HG03354 (cell line): Measurements from ENCODE around the gene PRKN.
"Not testable (repeated sequence)": the region's sequence is repeated elsewhere in the genome, so short reads cannot be mapped to it uniquely, and the experiment has no call there.

ENCODE experiments used
- ATAC-seq: cut with Tn5 transposase; IDR thresholded peaks from one replicate; pipeline ENCODE4 v1.9.1; 2021; ENCODE audit warnings: mild to moderate bottlenecking; ENCODE audit not compliant: unreplicated experiment, poor library complexity, severe bottlenecking

Gene PRKN

DNA sequence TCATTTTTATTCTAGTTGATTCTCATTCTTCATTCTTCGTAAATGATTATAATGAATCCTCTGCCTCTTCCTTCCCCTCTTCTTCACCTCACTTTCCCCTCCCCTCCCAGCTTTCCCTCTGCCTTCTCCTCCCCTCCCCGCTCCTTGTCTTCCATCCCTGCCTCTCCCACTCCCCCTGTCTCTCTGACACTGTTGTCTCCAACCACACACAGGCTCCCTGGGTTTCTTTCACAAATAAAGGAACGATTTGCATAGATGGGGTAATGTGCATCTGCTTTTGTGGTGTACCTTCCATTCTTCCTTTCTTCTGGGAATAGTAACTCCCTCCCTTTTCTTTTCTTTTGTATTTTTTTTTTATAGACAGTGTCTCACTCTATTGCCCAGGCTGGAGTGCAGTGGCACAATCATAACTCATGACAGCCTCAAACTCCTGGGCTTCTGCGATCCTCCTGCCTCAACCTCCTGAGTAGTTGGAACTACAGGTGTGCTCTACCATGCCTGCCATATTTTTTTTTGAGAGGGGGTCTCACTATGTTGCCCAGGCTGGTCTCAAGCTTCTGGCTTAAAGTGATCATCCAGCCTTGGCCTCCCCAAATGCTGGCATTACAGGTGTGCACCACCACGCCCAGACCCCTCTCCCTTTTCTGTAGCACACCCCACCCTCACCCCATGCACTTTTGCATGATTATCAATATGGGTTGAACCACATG is 318.6 kb downstream of the PRKN start:
- ATAC-seq, result no peak

DNA sequence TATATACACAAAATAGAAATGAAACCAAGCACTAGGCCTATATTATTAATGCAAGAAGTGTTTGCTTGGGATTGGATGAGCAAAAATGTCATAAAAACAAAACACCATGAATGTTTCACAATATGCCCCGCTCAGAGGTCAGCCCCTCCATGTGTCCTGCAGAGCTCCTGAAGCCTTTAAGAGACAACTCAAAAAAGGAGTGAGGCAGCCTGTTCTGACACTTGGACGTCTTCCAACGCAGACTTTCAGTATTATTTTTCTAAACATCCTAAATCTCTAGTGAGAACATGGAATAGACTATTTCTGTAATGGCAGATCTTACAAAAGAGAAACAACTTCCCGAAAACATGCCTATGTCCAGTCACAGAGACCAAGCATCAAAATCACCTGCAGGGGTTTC is 322.6 kb downstream of the PRKN start:
- no peak for ATAC-seq

DNA sequence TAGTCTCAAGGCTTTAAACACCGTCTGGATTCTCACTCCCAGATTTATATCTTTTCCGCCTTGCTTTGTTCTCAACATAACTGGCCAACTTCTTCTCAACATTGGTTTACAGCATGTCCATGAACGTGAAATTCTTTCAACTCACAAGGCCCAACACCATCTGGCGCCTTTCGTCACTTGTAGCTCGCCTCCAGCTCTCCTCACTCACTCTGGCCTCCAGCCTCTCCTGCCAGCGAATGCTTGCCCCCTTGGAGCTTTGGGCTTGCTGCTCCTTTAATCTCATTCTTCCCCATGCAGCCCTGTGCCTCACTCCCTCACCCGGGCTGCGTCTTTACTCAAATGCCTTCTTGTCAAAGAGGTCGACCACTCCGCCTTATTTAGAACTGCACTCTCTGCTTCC is 324.5 kb downstream of the PRKN start:
- ATAC-seq, result no peak

DNA sequence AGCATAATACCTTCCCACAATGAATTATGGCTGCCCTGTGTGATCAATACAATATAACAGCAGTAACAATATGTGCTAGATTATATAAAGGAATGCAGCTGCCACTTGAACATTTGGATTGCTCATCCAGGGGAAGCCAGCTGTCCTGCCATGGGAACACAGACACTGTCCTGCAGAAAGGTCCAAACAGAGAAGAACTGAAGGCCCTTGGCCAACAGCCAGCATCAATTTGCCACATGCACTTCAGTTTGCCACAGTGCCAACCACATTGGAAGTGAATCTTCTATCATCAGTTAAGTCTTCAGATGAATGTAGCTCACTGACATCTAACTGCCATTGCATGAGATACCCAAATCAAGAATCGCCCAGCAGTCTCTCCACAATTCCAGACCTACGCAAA is 332.4 kb downstream of the PRKN start:
- ATAC-seq, result no peak

DNA sequence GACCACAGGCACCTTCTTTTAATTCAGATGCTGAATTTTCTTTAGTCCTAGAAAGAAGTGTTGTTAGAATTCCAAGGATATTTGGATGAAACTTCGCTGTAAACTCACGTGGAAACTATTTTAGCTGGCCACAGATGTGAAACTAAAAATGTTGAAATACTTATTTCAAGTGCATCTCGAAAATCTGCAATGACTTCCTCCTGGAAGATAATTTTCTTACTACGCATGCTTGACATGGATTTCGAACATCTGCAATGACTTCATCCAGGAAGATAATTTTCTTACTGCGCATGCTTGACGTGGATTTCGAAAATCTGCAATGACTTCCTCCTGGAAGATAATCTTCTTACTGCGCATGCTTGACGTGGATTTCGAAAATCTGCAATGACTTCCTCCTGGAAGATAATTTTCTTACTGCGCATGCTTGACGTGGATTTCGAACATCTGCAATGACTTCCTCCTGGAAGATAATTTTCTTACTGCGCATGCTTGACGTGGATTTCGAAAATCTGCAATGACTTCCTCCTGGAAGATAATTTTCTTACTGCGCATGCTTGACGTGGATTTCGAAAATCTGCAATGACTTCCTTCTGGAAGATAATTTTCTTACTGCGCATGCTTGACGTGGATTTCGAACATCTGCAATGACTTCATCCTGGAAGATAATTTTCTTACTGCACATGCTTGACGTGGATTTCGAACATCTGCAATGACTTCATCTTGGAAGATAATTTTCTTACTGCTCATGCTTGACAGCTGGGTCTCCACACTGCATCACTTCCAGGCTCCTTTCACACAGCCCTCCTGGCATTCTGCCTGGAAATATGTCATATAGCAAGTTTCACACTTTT is 336.4 kb downstream of the PRKN start:
- ATAC-seq, result not testable (repeated sequence)

DNA sequence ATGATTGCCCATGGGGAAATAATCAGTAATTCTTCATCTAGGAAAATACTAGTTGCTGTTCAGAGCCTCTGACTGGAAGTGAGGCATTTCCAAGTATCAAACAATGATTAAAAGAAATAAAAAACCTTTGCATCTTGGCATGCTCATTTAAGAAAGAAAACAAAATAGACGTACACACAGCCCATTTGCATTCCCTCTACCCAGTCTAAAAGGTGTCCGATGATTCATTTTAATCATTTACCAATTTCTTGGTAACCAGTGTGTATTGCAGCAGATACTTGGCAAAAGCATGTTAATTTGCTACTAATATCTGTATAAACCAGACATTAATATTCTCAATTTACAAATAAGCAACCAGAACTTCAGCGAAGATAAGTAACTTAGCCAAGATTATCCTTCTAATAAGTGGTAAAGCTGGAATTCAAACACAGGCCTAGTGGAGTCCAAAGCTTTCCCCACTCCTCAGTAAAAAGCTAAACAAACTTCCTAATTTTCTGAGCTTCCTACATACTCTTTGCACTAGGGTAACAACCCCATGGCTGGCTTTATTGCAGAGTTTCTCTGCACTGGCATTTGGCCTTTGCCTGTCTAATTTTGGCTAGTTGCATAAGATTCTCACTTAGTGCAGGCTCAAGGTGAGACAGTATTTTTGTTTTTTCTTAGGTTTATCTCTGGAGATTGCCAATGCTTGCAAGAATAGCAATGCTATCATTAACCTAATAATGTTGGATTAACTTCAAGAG is 338.1 kb downstream of the PRKN start:
- ATAC-seq, result no peak

DNA sequence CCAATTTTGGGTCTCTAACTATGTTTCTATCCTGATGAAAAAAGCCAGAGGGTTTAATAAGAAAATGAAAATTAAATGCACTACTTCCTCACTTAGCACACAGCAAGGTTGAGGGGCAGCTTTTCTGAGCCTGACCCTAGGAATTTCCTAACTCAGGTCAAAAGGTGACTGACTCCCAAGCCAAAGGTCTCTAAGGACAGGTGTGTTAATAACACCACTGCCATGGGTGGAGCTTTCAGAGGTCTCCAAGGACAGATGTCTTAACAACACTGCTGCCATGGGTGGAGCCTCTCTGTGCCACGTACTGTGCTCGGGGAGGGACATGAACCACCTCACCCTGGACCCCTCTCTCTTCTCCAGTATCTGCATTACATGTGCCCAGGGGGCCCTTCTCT is 339.2 kb downstream of the PRKN start:
- no peak for ATAC-seq

DNA sequence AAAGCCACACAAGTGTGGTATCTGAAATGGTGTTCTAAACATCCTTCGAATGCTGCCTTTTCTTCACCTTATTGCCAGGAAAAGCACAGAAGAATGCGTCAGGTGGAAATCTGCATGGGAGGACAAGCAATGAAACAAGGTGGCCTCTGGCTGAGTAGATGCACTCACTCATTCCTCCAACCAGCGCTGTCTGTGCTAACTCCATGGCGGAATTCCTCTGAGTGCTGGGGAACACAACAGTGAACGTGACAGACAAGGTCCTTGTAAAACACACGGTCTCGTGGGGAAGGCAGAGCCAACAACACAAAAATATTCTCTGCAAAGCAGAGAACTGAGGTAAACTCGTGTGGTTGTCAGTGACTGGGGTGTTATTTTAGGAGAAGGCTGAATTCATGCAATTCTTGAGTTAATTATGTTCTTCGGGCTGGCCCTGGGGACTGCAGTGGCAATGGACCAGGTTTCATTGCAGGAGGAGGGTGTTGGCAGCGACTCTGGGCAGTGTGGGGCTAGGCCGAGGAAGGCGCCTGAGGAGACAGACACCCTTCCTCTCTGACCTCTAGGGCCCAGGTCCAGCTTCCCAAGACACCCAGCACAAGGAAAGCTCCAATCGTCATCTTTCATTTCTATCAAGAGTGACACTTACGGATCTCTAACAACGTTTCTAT is 339.7 kb downstream of the PRKN start:
- ATAC-seq, result no peak

DNA sequence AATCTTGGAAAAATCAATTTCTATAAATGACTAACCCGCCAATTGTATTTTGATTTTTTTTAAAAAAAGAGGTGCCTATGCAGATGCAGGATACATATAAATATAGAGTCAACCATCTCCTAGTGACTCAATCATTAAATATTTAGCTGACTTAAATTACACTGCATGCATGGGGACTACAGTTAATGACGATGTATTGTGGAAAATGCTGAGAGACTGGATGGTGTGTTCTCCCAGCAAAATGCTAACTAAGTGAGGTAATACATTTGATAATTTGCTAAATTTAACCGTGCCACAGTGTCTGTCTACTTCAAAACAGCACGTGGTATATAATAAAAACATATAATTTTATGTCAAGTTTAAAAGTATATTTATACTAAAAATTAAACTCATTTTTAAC is 341.6 kb downstream of the PRKN start:
- no peak for ATAC-seq

DNA sequence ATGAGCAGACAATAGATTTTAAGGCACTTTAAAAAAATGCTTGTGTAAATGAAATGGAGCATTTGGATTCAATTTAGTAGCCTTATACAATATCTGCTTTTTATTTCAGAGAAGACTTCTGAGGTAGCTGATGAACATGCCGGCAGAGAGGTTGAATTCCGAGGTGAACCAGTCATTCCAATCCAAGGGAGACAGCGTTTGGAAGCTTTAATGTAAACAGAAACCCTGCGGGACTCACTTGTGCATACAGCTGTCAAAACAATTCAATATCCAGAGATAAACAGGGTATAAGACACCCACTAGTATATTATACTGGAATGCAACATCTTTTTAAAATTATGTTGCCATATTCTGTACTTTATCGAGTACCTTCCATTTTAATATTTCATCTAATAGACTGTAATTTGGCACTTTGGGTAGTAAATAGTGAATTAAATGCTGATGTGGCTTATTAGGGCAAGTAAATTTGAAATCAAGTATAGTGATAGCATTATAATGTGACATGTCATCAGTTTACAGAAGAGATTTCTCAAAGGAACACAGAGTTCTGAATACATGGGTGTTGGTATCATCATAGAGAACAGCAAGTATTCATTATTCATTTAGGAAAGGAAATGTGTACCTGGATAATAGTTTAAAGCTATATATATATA is 347.7 kb downstream of the PRKN start:
- ATAC-seq, result no peak

DNA sequence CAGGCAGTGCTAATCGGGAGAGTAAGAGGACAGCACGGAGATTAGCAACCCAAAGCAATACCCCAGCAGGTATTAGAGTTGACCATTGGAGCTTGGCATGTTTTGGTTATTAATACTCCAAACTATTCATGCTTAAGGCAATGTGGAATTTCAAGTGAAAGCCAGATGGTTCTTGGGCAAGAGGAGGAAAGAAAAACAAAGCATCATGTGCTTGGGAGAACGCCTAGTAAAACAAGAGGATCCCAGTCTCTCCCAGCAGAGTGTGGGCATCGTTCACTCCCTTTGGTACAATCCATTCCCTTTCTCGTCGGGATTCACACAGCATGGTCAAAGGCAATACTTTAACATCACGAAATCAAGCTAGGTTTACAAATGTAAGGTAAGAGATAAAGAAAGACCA is 349.8 kb downstream of the PRKN start:
- ATAC-seq, result no peak

DNA sequence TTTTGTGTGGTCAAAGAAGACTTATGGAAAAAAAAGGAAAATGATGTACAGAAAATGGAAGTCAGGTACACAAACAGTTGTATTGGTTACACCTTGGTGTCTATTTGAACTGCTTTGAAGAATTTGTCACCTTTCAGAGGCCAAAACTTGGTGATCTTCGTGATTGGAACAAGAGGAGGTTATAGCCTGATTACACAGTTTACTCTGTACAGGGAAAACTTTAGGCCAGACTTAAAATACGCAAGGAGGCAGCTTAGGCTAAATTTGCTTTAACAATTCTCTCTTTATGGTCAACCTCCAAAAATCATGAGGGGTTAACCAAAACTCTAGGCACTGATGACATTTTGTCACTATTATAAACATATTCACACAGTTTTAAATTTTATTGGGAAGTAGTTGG is 353.7 kb downstream of the PRKN start:
- no peak for ATAC-seq

DNA sequence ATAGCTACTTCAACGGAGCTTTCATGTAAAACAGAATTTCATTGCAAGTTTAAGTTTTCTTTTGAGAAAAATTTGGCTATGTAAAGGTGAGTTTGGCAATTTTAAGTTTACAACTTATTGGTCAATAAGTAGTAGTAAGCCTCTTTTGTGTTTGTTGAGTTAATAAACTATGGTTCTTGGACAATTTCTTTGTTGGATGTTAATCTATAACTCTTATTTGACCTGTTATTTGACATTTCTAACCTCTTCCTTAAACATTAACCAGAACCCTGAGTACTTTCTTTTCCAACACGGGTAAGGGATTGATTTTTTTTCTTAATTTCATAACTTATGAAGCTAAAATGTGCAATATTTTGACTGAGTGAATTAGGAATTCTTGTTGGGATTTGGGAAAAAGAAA is 354.4 kb downstream of the PRKN start:
- ATAC-seq, result no peak

DNA sequence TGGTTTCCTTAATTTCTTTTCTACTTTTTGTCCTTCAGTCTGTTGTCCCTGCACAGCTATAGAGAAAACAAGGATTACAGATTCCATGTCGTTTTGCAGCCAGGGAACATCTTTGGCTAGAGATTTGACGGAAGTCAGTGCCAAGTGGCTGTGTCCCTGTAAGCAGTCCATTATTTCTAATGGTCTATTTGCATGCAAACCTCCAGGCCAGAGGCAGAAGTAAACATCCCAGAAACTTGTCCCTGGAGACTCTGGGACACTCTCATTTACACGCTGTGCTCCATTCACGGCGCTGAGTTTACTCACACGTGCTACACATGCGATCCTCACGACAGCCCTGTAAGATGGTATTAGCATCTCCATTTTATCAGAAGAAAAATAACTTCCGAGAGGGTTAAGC is 355.5 kb downstream of the PRKN start:
- no peak for ATAC-seq

DNA sequence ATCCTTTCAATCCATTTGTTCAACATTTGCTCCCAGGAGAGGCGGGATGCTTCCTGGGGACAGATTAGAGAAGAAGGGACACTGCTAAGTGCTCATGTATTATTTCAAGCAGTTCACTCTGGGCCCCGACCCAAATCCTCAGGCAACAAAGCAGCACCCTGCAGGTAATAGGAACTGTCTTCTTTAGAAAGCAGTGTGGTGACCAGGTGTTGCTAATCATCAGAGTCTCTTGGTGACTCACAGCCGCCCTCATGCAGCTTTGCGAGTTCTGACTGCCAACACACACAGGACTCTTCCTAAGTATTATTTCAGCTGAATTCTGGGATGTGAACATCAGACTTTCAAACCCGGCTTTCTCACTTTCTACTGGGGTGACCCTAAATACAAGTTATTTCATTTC is 356.4 kb downstream of the PRKN start:
- ATAC-seq, result no peak

DNA sequence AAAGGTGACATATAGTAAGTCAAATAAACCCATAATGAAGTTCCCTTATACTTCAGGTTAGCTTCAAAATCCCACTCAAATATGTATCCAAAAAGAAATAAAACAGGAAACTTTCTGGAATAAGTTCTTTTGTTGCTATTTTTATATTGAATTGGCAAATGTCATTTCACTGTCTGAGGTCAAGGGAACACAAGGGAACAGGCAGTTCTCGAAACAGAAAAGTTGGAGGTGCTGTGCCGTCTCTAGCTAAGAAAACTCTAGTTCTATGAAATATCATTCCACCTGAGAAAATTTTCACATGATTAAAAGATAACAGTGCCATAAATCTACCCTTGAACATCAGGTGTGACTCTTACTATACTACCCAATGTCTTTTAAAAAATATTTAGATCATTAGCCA is 358.5 kb downstream of the PRKN start:
- no peak for ATAC-seq

DNA sequence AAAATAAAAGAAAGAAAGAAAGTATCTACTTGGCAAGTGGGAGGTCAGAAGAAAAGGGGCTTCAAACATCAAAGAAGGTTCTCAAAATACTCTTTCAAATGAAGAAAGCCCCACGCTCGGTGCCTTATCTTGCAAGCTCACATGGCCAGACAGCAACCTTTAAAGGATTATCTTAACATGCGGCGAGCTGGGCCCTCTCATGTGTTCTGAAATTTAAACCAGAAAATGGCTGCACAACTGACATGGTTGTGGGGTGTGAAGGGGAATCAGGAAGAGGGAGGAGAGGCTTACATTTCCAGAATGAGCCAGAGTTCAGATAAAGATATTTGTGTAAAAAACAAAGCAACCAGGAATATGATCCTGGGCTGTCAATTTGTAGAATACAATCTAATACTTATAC is 363.1 kb downstream of the PRKN start:
- no peak for ATAC-seq

DNA sequence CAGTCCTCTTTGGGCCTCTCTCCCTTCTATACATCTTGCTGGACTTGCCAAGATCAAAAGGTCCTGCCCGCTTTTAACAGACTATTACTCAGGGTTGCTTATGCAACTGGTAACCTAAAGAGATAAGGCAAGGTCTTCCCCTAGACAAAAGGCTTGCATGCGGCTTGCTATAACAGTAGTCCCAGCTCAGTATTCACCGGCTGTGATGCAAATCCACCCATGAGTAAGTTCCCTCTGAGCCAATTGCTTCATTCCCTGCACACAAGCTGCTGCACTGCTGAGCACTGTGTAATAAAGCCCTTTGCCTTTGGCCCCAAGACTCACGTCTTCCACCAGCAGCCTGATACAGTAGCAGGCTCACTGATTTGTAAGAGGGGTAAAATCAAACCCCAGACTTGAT is 363.8 kb downstream of the PRKN start:
- no peak for ATAC-seq

DNA sequence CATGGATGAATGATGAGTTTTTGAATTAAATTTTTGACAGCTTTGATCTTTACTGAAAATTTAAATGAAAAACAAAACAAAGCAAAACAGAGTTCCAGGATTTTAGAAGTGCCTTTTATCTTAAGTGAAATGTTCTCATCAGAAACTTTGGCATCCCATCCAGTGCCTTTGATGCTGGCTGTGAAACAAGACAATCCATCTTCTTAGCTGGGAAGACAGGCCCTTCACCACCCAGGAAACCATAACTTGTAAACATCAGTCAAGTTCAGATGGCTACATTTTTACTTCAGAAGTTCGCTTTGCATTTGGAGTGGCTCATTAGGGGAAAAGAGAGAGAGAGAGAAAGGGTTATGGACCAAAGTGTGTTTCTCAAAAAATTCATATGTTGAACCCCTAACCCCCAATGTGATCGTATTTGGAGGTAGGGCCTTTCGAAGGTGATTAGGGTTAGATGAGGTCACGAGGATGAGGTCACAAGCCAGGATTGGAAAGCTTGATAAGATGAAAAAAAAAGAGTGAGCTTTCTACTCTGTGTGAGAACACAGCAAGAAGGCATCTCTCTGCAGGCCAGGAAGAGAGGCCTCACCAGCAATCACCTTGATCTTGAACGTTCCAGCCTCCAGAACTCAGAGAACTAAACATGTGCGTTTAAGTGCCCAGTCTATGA is 366.5 kb downstream of the PRKN start:
- no peak for ATAC-seq
